ENCODE data around the gene ZNF654. TPM values are rescaled to one million over a fixed set of nuclear protein-coding genes. Genes with fewer than 3 reads are reported as not detected.
"Not testable (repeated sequence)": the region's sequence is repeated elsewhere in the genome, so short reads cannot be mapped to it uniquely, and the experiment has no call there.

Gene ZNF654
- total RNA-seq, 1 experiment from 2014 or later, result 7.8 TPM

DNA sequence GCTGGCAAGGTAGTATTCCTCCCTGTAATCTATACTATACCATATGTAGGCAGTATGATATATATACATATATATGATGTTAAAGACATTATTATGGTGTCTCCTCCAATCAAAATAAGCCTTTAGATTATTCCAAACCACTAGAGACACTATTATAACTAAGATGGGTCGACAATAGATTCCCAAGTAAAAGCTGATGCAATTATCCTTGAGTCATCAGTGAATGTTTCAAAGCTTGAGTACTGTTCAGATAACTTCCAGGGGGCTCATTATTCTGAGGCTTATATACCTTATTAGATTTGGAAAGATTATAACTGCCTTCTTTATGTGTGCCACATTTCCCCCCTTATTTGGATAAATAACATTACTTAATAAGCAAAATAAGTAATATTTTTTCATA, 78.8 kb downstream of the ZNF654 start:
- no peak for DNase-seq (ENCODE audit: low read depth)

DNA sequence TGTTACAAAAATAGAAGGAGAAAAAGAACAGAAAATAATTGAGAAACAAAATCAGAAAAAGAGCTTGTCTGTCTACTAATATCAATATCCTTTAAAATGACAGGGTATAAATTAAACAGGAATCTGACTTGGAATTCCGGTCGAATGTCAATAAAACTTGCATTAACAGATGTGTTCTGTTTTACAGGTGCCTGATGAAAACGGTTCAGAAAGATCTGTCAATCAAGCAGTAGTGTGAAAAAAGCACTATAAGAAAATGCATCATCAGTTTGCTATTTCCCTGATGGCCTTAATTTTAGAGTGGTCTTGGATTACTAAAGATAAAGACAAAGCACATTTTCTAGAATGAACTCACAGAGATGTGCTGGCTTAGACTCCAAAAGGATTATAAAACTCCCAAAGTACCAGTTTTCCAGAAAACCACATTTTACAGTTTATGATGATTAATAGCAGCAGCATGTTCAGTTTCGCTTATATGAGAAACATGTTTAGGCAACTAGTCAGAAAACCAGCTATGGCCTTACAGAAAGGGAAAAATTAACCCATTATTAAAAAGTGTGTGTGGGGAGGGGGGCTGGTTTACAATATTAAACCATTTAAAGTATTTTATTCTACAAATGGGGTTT, 82.5 kb downstream of the ZNF654 start:
- peak; percentile 79 for DNase-seq (ENCODE audit: low read depth)

DNA sequence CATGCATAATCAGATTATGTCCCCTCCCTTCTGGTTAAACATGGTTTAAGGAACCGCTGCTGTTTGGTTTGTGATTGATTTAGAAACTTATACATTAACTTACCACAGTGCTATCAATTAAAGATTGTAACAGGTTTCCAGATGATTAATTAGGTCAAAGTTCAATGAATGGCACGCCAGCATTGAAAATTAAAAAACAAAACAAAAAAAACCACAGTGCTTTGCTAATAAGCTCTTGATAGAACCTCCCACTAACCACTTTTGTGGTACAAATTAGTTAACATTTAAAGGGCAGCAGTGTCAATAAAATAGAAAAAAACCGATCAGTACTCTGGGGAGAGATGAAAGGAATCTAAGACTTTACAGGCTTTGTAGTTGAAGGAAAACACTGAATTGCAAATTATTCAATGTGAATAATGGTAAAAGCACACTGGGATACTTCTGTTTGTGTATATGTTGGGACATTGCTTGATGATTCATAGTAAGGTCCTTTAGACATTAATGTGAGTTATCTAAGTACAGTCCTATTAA, 83.1 kb downstream of the ZNF654 start:
- DNase-seq (ENCODE audit: low read depth), result peak; percentile 52

DNA sequence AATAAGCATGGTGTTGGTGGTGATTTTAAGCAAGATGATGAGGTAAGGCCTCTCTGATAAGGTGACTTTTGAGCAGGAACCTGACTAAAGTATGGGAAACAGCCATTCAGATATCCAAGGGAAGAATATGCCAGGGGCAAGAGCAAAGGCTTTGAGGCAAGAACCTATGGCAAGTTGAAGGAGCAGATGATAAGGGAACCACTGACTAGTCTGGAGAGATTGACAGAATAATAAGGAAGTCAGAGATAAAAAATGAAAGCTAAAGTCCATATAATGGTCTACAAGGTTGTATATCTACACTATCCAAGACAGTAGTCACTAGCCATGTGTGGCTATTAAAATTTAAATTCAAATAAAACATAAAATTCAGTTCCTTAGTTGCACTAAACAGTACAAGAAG, 88.2 kb downstream of the ZNF654 start:
- no peak for DNase-seq (ENCODE audit: low read depth)

DNA sequence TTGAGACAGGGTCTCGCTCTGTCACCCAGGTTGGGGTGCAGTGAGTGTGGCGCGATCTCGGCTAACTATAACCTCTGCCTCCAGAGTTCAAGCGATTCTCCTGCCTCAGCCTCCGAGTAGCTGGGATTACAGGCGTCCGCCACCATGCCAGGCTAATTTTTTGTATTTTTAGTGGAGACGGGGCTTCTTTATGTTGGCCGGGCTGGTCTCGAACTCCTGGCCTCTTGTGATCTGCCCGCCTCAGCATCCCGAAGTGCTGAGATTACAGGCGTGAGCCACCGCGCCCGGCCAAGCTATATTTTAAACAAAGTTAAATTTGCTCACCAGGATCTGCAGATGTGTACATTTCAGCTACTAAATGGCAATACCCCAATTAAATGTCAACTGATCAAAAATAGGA, 89.6 kb downstream of the ZNF654 start:
- DNase-seq (ENCODE audit: low read depth), result no peak

GRCh38 chr3:88149101-88149508, 90.0 kb downstream of the ZNF654 start:
- peak; percentile 25 for DNase-seq (ENCODE audit: low read depth)

GRCh38 chr3:88149509-88150362, 90.7 kb downstream of the ZNF654 start, which contains the start of gene C3orf38:
Gene C3orf38 (plus strand): TSS chr3:88149959. CDS start chr3:88150053, 94 bp downstream.
- peak; percentile 85 for DNase-seq (ENCODE audit: low read depth)

DNA sequence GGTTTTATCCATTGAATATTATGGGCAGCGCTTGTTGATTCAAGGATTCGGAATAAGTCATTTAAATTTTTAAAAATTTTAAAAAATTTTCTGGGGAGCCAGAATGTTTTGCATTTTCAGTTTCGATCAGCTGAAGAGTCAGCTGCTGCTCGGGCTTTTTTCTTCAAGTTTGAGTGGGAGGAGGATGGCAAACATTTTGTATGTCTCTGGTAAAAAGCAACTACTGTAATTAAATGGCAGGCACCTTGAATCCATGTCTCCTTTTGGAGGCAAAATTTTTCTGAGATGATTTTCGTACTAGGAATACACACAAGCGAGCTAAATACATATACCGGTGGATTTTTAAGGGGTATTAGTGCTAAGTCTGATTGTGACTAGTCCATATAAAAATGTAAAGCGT, 91.3 kb downstream of the ZNF654 start:
- no peak for DNase-seq (ENCODE audit: low read depth)

- DNase-seq (ENCODE audit: low read depth), result no peak
Measured at GRCh38 chr3:88150806-88151205, 91.8 kb downstream of the ZNF654 start.

- peak; percentile 11 for DNase-seq (ENCODE audit: low read depth)
Measured at GRCh38 chr3:88151358-88151757, 92.3 kb downstream of the ZNF654 start.

- DNase-seq (ENCODE audit: low read depth), result no peak
Measured at GRCh38 chr3:88152841-88153240, 93.8 kb downstream of the ZNF654 start.

- DNase-seq (ENCODE audit: low read depth), result no peak
Measured at GRCh38 chr3:88166419-88166971, 107.4 kb downstream of the ZNF654 start.

- no peak for DNase-seq (ENCODE audit: low read depth)
Measured at GRCh38 chr3:88167173-88167572, 108.1 kb downstream of the ZNF654 start.

DNA sequence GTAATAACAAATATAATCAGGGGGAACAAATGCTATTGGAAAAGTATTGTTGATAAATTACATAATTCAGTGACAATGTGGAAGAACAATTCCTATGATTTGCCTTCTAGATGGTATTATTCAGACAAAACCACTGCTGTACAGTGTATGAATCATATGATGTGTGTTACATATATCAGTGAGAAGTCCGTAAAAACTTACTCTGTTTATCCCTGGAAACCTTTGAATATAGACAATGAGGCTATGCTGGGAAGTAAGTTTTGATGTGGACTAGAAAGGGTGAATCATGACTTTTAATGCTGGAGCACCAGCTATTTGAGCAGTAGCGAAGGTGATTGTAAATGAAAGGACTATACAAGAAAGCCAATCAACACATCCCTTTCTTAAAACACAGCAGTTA, 108.6 kb downstream of the ZNF654 start:
- DNase-seq (ENCODE audit: low read depth), result no peak

GRCh38 chr3:88168171-88168570, 109.1 kb downstream of the ZNF654 start:
- DNase-seq (ENCODE audit: low read depth), result no peak

DNA sequence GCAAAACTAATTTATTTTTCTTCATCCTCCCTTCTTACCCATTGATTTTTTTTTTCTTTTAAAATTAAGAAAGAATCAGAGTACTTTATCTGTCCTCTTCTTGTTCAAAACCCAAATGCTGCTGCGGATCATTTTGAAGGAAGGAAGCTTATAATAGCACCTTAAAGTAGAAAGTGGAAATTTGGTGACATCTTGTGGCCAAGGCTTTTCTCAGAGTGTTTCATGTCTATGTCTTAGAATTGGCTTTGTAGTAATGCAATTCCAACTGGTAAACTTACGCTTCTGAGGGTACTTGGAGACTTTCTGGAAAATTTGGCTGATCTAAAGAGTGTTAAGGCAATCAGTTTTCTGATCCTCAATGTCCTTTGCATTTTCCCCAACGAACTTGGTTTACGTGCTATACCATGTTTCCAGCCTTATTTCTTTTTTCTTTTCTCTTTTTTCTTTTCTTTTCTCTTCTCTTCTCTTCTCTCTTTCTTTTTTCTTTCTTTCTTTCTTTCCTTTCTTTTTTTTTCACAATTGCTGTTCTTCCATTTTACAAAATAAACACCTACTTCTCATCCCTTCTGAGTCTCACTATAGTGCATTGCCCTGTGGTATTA, 121.4 kb downstream of the ZNF654 start:
- DNase-seq (ENCODE audit: low read depth), result peak; percentile 39

DNA sequence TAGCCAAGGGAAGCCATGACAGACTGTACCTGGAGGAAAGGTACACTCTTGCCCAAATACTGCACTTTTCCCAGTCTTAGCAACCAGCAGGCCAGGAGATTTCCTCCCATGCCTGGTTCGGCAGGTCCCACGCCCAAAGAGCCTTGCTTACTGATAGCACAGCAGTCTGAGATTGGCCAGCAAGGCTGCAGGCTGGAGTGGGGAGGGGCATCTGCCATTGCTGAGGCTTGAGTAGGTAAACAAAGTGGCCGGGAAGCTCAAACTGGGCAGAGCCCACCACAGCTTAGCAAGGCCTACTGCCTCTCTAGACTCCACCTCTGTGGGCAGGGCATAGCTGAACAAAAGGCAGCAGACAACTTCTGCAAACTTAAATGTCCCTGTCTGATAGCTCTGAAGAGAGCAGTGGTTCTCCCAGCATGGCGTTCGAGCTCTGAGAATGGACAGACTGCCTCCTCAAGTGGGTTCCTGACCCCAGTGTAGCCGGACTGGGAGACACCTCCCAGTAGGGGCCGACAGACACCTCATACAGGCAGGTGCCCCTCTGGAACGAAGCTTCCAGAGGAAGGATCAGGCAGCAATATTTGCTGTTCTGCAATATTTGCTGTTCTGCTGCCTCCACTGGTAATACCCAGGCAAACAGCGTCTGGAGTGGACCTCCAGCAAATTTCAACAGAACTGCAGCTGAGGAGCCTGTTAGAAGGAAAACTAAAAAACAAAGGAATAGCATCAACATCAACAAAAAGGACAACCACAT, 123.3 kb downstream of the ZNF654 start:
- DNase-seq (ENCODE audit: low read depth), result not testable (repeated sequence)

GRCh38 chr3:88188436-88188835, 129.4 kb downstream of the ZNF654 start:
- DNase-seq (ENCODE audit: low read depth), result peak; percentile 83

DNA sequence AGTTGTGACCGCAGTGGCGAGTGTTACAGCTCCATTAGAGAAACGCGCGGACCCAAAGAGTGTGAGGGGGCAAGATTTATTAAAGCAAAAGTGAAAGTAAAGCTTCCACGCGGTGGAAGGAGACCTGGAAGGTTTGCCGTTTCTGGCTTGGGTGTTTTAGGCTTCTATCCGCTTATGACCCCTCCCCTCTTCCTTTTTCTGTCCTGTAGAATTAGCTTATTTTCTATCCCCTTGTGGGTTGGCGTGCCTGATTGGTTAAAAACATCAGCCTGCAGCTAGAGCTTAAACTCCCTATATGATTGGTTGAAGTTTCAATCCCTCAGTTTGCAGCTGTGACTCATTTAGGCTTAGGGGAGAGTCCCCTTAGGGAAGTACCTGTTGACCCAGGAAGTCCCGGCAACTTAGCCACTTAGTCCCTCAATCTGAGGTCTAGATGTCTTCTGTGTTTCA, 130.3 kb downstream of the ZNF654 start:
- DNase-seq (ENCODE audit: low read depth), result peak; percentile 26

DNA sequence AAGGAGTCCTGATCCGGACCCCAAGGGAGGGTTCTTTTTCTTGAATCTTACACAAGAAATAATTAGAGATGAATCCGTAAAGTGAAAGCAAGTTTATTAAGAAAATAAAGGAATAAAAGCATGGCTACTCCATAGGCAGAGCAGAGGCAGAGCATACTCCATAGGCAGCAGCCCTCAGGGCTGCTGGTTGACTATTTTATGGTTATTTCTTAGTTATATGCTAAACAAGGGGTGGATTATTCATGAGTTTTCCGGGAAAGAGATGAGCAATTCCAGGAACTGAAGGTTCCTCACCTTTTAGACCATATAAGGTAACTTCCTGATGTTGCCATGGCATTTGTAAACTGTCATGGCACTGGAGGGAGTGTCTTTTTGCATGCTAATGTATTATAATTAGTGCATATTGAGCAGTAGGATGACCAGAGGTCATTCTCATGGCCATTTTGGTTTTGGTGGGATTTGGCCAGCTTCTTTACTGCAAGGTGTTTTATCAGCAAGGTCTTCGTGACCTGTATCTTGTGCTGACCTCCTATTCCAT, 132.9 kb downstream of the ZNF654 start:
- DNase-seq (ENCODE audit: low read depth), result peak; percentile 5

GRCh38 chr3:88192631-88193030, 133.6 kb downstream of the ZNF654 start:
- DNase-seq (ENCODE audit: low read depth), result no peak

All from M059J (cell line).